ENCODE results near the gene HSPH1. TPM values are rescaled to one million over a fixed set of nuclear protein-coding genes. Genes with fewer than 3 reads are reported as not detected.

HSPH1 gene
- 105 to 142 TPM (median 125 TPM) in 5 replicates for total RNA-seq (2022; extraction: Qiagen RNA extraction; ENCODE audit: low read depth)

GRCh38 chr13:31161557-31162150 lies at the start of gene HSPH1:
HSPH1 (minus strand) TSS chr13:31161904; CDS start chr13:31161582, 322 bp downstream.

GRCh38 chr13:31199849-31200636 lies 38.3 kb upstream of the HSPH1 start, which contains the start of gene B3GLCT:
B3GLCT (plus strand) TSS chr13:31199975; CDS start chr13:31200085, 110 bp downstream.

Other genes with a start within 250 kb of the HSPH1 start
- gene TEX26, start 229.2 kb downstream of the HSPH1 start, total RNA-seq (2022; extraction: Qiagen RNA extraction; ENCODE audit: low read depth), result not detected in 5 replicates
- 4.9 to 5.7 TPM (median 5.2 TPM) in 5 replicates for gene B3GLCT, start 38.1 kb upstream of the HSPH1 start, total RNA-seq (2022; extraction: Qiagen RNA extraction; ENCODE audit: low read depth)